Activated T-helper 1 cell treated with Interleukin-2 at 50 U/mL for 16 hours (primary cell): ENCODE data around the gene MYL6B.
A peak's percentile ranks its signal among the peaks of the same experiment; 100 is the strongest.

Source experiments
- DNase-seq: peaks from one replicate; pipeline ENCODE4 v3.0.0-alpha.2; 2020; ENCODE audit warnings: low read depth

The MYL6B gene

GRCh38 chr12:56122637-56123036 is 29.8 kb upstream of the MYL6B start:
- DNase-seq: no peak

- no peak for DNase-seq
Observed at GRCh38 chr12:56124133-56124532, 28.3 kb upstream of the MYL6B start.

GRCh38 chr12:56126732-56127239 is 25.6 kb upstream of the MYL6B start:
- no peak for DNase-seq

GRCh38 chr12:56127485-56127887 is 24.9 kb upstream of the MYL6B start:
- DNase-seq: no peak

GRCh38 chr12:56127888-56128669 is 24.3 kb upstream of the MYL6B start, which contains the start of gene ESYT1:
ESYT1 (plus strand) TSS chr12:56128267; CDS start chr12:56128320, 53 bp downstream.
- peak; percentile 95 for DNase-seq

GRCh38 chr12:56128670-56129205 is 23.6 kb upstream of the MYL6B start:
- no peak for DNase-seq

- peak; percentile 69 for DNase-seq
Observed at GRCh38 chr12:56129206-56129941, 23.0 kb upstream of the MYL6B start.

- no peak for DNase-seq
Observed at GRCh38 chr12:56129942-56130495, 22.4 kb upstream of the MYL6B start.

- DNase-seq: no peak
Observed at GRCh38 chr12:56130876-56131275, 21.5 kb upstream of the MYL6B start.

- no peak for DNase-seq
Observed at GRCh38 chr12:56134897-56135296, 17.5 kb upstream of the MYL6B start.

- DNase-seq: no peak
Observed at GRCh38 chr12:56137853-56138571, 14.4 kb upstream of the MYL6B start.

GRCh38 chr12:56141946-56142784 is 10.2 kb upstream of the MYL6B start:
- DNase-seq: no peak

- DNase-seq: no peak
Observed at GRCh38 chr12:56143217-56143616, 9.2 kb upstream of the MYL6B start.

- DNase-seq: no peak
Observed at GRCh38 chr12:56143870-56144269, 8.5 kb upstream of the MYL6B start.

- no peak for DNase-seq
Observed at GRCh38 chr12:56145217-56145616, 7.2 kb upstream of the MYL6B start.

- no peak for DNase-seq
Observed at GRCh38 chr12:56146492-56147460, 5.6 kb upstream of the MYL6B start.

- no peak for DNase-seq
Observed at GRCh38 chr12:56150563-56150962, 1.8 kb upstream of the MYL6B start.

GRCh38 chr12:56151672-56152131 is 685 bp upstream of the MYL6B start:
- peak; percentile 45 for DNase-seq
